ENCODE data around the gene KLHDC3. TPM values are rescaled to one million over a fixed set of nuclear protein-coding genes. Genes with fewer than 3 reads are reported as not detected.
A peak's percentile ranks its signal among the peaks of the same experiment; 100 is the strongest.

Gene KLHDC3
- total RNA-seq, result 73.8 and 77.5 TPM in 2 replicates

DNA sequence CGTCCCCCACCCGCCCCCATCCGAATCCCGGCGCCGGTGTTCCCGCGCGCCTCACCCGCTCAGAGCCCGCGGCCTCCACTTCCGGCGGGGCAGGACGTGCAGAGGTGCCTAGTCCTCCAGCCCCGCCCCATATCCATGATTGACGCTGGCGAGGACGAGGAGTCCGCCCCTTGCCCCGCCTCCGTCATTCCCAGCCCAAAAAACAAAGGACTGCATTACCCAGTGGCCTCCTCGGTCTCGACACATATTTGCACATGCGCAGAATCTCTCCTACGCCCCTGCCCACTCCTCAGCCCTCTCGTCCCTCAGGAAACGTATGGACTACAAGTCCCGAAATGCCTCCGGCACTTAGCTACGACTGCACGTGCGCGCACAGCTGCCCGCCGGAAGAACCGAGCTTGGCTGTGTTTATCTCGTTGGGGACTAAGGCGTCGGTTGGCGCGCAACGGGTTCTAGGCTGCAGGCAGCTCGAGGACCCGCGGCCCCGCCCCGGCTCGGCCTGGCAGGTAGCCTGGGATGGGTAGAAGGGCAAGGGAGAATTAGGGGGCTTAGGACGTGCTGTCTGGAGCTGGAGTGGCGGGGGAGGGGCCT, at the start of gene KLHDC3, which contains the start of gene MEA1:
TSS of gene KLHDC3 (plus strand) at position 407 of the 591 bp plus-strand sequence. CDS start 2,944 bp downstream, outside the sequence.
TSS of gene MEA1 (minus strand) at position 104 of the 591 bp plus-strand sequence. CDS start 133 bp downstream, outside the sequence.
- DNase-seq, result peak; percentile 100
- no peaks in the 10 kb centered on the region for H3K9me3 Mint-ChIP-seq
- peaks cover 44% of the 10 kb centered on the region for H3K4me1 Mint-ChIP-seq
- H3K27ac Mint-ChIP-seq, result peak within 1 kb of the TSS; percentile 92
- peak within 1 kb of the TSS; percentile 99 for H3K4me3 Mint-ChIP-seq
- intact Hi-C loops (cut with micrococcal nuclease), result loop anchor here (1.0 to 5.0 kb wide), 7 partner anchors 30 to 503 kb away; partner anchors contain the start of genes CNPY3, KLC4, MRPL2 and PEX6
- peaks cover 61% of the 10 kb centered on the region for H3K36me3 Mint-ChIP-seq (ENCODE audit: low read depth)
- H3K27me3 Mint-ChIP-seq, result no peaks in the 10 kb centered on the region

GRCh38 chr6:42966571-42966970, 47.5 kb upstream of the KLHDC3 start:
- no peak overlapping the region for H3K4me3 Mint-ChIP-seq
- intact Hi-C loops (cut with micrococcal nuclease), result no loop called here
- no peak for DNase-seq
- peaks cover 38% of the 10 kb centered on the region for H3K36me3 Mint-ChIP-seq (ENCODE audit: low read depth)
- H3K4me1 Mint-ChIP-seq, result peaks cover 2% of the 10 kb centered on the region
- H3K27me3 Mint-ChIP-seq, result no peaks in the 10 kb centered on the region
- H3K27ac Mint-ChIP-seq, result no peak overlapping the region
- no peaks in the 10 kb centered on the region for H3K9me3 Mint-ChIP-seq

- Mint-ChIP-seq H3K27me3 (no peaks in the 10 kb centered on the region), H3K9me3 (no peaks in the 10 kb centered on the region), H3K36me3 (ENCODE audit: low read depth) (peaks cover 36% of the 10 kb centered on the region), H3K4me3 (no peak overlapping the region), H3K4me1 (peaks cover 2% of the 10 kb centered on the region), H3K27ac (no peak overlapping the region)
- intact Hi-C loops (cut with micrococcal nuclease), result no loop called here
- no peak for DNase-seq
Measured at GRCh38 chr6:42967228-42967627, 46.8 kb upstream of the KLHDC3 start.

GRCh38 chr6:42968126-42968701, 45.8 kb upstream of the KLHDC3 start:
- H3K9me3 Mint-ChIP-seq, result no peaks in the 10 kb centered on the region
- no peak overlapping the region for H3K4me3 Mint-ChIP-seq
- no peaks in the 10 kb centered on the region for H3K27me3 Mint-ChIP-seq
- H3K36me3 Mint-ChIP-seq (ENCODE audit: low read depth), result peaks cover 28% of the 10 kb centered on the region
- peaks cover 2% of the 10 kb centered on the region for H3K4me1 Mint-ChIP-seq
- H3K27ac Mint-ChIP-seq, result no peak overlapping the region
- intact Hi-C loops (cut with micrococcal nuclease), result no loop called here
- no peak for DNase-seq

- H3K36me3 Mint-ChIP-seq (ENCODE audit: low read depth), result peaks cover 29% of the 10 kb centered on the region
- intact Hi-C loops (cut with micrococcal nuclease), result no loop called here
Measured at GRCh38 chr6:42968783-42969182, 45.3 kb upstream of the KLHDC3 start.

GRCh38 chr6:42969431-42969830, 44.6 kb upstream of the KLHDC3 start:
- no peaks in the 10 kb centered on the region for H3K9me3 Mint-ChIP-seq
- no peaks in the 10 kb centered on the region for H3K27me3 Mint-ChIP-seq
- DNase-seq, result no peak
- no peak overlapping the region for H3K27ac Mint-ChIP-seq
- no peak overlapping the region for H3K4me3 Mint-ChIP-seq
- intact Hi-C loops (cut with micrococcal nuclease), result no loop called here
- peaks cover 5% of the 10 kb centered on the region for H3K4me1 Mint-ChIP-seq
- peaks cover 30% of the 10 kb centered on the region for H3K36me3 Mint-ChIP-seq (ENCODE audit: low read depth)

More at GRCh38 chr6:42968783-42969182, 45.3 kb upstream of the KLHDC3 start:
- H3K4me1 Mint-ChIP-seq, result peaks cover 3% of the 10 kb centered on the region
- H3K27me3 Mint-ChIP-seq, result no peaks in the 10 kb centered on the region
- H3K4me3 Mint-ChIP-seq, result no peak overlapping the region
- DNase-seq, result no peak
- no peaks in the 10 kb centered on the region for H3K9me3 Mint-ChIP-seq
- no peak overlapping the region for H3K27ac Mint-ChIP-seq

DNA sequence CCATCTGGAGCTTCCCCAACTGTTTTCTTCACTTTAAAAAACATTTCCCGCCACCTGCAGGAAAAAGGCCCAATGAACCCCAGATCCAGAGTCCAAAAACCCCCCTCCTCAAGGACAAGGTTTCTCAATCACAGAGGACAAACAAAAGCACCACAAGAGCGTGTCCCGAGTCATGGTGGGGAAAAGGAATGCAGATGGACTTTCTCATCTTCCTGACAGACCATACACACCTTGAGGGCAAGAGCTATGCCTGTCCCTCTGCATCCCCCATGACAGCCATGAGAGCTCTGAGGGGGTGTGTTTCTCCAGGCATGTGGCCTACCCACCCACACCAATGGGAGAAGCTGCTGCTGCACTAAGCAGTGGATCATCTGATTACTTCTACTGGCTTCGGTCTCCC, 44.1 kb upstream of the KLHDC3 start:
- peaks cover 29% of the 10 kb centered on the region for H3K36me3 Mint-ChIP-seq (ENCODE audit: low read depth)
- H3K4me3 Mint-ChIP-seq, result no peak overlapping the region
- DNase-seq, result no peak
- no peaks in the 10 kb centered on the region for H3K9me3 Mint-ChIP-seq
- no peaks in the 10 kb centered on the region for H3K27me3 Mint-ChIP-seq
- intact Hi-C loops (cut with micrococcal nuclease), result no loop called here
- no peak overlapping the region for H3K27ac Mint-ChIP-seq
- peaks cover 7% of the 10 kb centered on the region for H3K4me1 Mint-ChIP-seq

GRCh38 chr6:42970871-42971612, 43.0 kb upstream of the KLHDC3 start:
- DNase-seq, result no peak
- H3K4me3 Mint-ChIP-seq, result no peak overlapping the region
- H3K9me3 Mint-ChIP-seq, result no peaks in the 10 kb centered on the region
- intact Hi-C loops (cut with micrococcal nuclease), result no loop called here
- no peaks in the 10 kb centered on the region for H3K27me3 Mint-ChIP-seq
- H3K4me1 Mint-ChIP-seq, result peaks cover 9% of the 10 kb centered on the region
- no peak overlapping the region for H3K27ac Mint-ChIP-seq
- peaks cover 27% of the 10 kb centered on the region for H3K36me3 Mint-ChIP-seq (ENCODE audit: low read depth)

GRCh38 chr6:42971746-42972327, 42.2 kb upstream of the KLHDC3 start:
- Mint-ChIP-seq H3K36me3 (ENCODE audit: low read depth) (peaks cover 27% of the 10 kb centered on the region), H3K27me3 (no peaks in the 10 kb centered on the region), H3K4me1 (peaks cover 10% of the 10 kb centered on the region), H3K27ac (no peak overlapping the region), H3K4me3 (no peak overlapping the region), H3K9me3 (no peaks in the 10 kb centered on the region)
- intact Hi-C loops (cut with micrococcal nuclease), result no loop called here
- no peak for DNase-seq

DNA sequence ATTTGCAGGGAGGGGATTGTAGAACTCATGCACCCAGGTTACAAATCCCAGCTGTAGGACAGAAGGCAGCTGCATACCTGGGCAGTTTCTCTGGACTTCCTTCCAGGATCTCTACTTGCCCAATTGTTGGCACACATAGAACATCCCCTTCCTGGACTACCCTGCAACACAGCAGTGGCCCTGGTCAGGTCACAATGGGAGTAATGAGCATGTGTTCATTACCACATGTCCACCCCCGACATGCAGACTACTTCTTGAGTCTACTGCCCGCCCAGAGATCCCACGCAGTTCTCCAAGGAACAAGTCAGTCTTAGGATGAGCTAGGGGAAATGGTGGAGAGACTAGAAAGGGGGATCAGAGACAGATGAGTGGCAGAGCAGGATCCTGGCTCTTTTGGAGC, 40.1 kb upstream of the KLHDC3 start:
- DNase-seq, result no peak
- intact Hi-C loops (cut with micrococcal nuclease), result no loop called here
- peaks cover 18% of the 10 kb centered on the region for H3K4me1 Mint-ChIP-seq
- H3K27ac Mint-ChIP-seq, result peak overlapping the region; percentile 62
- no peaks in the 10 kb centered on the region for H3K27me3 Mint-ChIP-seq
- H3K36me3 Mint-ChIP-seq (ENCODE audit: low read depth), result peaks cover 28% of the 10 kb centered on the region
- no peaks in the 10 kb centered on the region for H3K9me3 Mint-ChIP-seq
- no peak overlapping the region for H3K4me3 Mint-ChIP-seq

GRCh38 chr6:42974919-42975505, 39.0 kb upstream of the KLHDC3 start:
- no peaks in the 10 kb centered on the region for H3K9me3 Mint-ChIP-seq

GRCh38 chr6:42978487-42978838, 35.6 kb upstream of the KLHDC3 start:
- Mint-ChIP-seq H3K27ac (peak overlapping the region; percentile 74), H3K36me3 (ENCODE audit: low read depth) (peaks cover 17% of the 10 kb centered on the region), H3K4me3 (peak overlapping the region; percentile 91), H3K27me3 (no peaks in the 10 kb centered on the region), H3K9me3 (no peaks in the 10 kb centered on the region), H3K4me1 (peaks cover 33% of the 10 kb centered on the region)
- peak; percentile 68 for DNase-seq
- intact Hi-C loops (cut with micrococcal nuclease), result loop anchor here (5.0 kb wide), 1 partner anchor 74 kb away; the partner anchor contains the start of gene CUL7

More at GRCh38 chr6:42974919-42975505, 39.0 kb upstream of the KLHDC3 start:
- Mint-ChIP-seq H3K36me3 (ENCODE audit: low read depth) (peaks cover 25% of the 10 kb centered on the region), H3K27me3 (no peaks in the 10 kb centered on the region), H3K27ac (peak overlapping the region; percentile 69), H3K4me3 (no peak overlapping the region), H3K4me1 (peaks cover 27% of the 10 kb centered on the region)
- intact Hi-C loops (cut with micrococcal nuclease), result loop anchor here (5.0 kb wide), 1 partner anchor 77 kb away; the partner anchor contains the start of gene CUL7
- DNase-seq, result no peak

DNA sequence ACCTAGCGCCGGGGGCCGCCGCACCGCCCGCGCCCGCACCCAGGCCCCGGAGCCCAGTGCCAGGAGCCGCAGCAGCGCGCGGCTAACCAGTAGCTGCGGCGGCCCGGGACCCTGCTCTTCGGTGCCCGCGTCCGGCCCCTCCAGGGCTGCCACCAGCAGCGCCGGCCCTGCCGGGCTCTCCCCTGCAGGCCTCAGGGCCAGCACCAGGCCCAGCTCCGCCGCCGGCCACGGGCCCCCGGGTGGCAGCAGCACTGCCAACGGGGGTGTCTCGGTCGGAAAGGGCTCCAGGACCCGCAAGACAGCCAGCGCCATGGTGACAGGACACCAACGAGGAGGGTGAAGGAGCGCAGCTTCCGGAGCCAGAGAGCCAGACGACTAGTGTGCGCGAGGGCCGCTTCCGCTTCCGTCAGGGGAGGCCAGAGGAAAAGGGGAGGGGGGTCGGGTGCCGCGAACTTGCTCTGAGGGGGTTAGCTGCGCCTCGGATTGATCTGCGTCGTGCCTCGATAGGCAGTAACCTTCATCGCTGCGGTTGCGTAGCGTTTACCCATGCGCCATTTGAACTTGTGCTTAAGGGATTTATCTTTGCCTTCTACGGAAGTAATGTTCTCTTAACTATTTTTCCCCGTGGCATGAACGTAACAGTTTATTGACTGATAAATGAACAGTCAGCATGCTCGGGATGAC, 35.1 kb upstream of the KLHDC3 start, which contains the start of gene PEX6:
TSS of gene PEX6 (minus strand) at position 343 of the 684 bp plus-strand sequence. CDS start at position 312, 31 bp downstream.
- Mint-ChIP-seq H3K27ac (peak within 1 kb of the TSS; percentile 97), H3K4me3 (peak within 1 kb of the TSS; percentile 91), H3K9me3 (no peaks in the 10 kb centered on the region), H3K27me3 (no peaks in the 10 kb centered on the region), H3K36me3 (ENCODE audit: low read depth) (peaks cover 13% of the 10 kb centered on the region), H3K4me1 (peaks cover 34% of the 10 kb centered on the region)
- peak; percentile 99 for DNase-seq
- intact Hi-C loops (cut with micrococcal nuclease), result loop anchor here (1.0 to 5.0 kb wide), 3 partner anchors 35 to 73 kb away; partner anchors contain the start of genes CNPY3, CUL7 and KLHDC3

Data from activated CD4-positive, alpha-beta T cell treated with anti-CD3 and anti-CD28 coated beads, Interleukin-2, amount 10 ng/mL, durations not matched to agents 24 days and 14 days (primary cell).